CD4-positive, alpha-beta T cell (primary cell): ENCODE results near the gene FAM204A. TPM values are rescaled to one million over a fixed set of nuclear protein-coding genes. Genes with fewer than 3 reads are reported as not detected.

Experiments used
- ATAC-seq: fragments of 200-7000 bp; cut with Tn5 transposase; one replicate; pipeline ENCODE4 v1.10.0; 2022; ENCODE audit warnings: mild to moderate bottlenecking; ENCODE audit not compliant: poor library complexity
- CTCF ChIA-PET: fragments of 350-600 bp; sonication (Branson Sonifier 250); formaldehyde crosslinking; loops from one replicate; lab custom pipeline; 2021; ENCODE audit warnings: antibody characterized with exemption, inconsistent platforms; lab: Charles Lee
- POLR2A ChIA-PET: fragments of 350-600 bp; sonication (Branson Sonifier 250); formaldehyde crosslinking; loops from one replicate; lab custom pipeline; 2021; ENCODE audit warnings: antibody characterized with exemption, inconsistent platforms; lab: Charles Lee
- DNase-seq, 14 experiments: peaks; one replicate each; pipeline ENCODE4 v3.0.0-alpha.2; 2013 to 2020; ENCODE audit warnings: mixed read lengths in 2 of 14
- H3K27ac ChIP-seq, 2 donors: one replicate each; pipeline versions ENCODE4 v1.5.1 to v1.7.0; 2013; ENCODE audit warnings: low read length in 2 of 2, low read depth in 1 of 2, mild to moderate bottlenecking in 1 of 2
- H3K27me3 ChIP-seq, 2 experiments: 1 replicate in 1 of 2; 2 replicates in 1 of 2; pipeline versions ENCODE4 v1.6.1 to v1.7.0; 2013; ENCODE audit warnings: low read length in 2 of 2, control low read depth in 1 of 2, mild to moderate bottlenecking in 1 of 2, moderate library complexity in 1 of 2; ENCODE audit not compliant: insufficient read depth in 2 of 2, control insufficient read depth in 1 of 2
- H3K36me3 ChIP-seq: one replicate; pipeline ENCODE4 v1.6.1; 2013; ENCODE audit warnings: low read length, control low read depth; ENCODE audit not compliant: insufficient read depth
- H3K4me1 ChIP-seq: one replicate; pipeline ENCODE4 v1.6.1; 2013; ENCODE audit warnings: low read length, control low read depth; ENCODE audit not compliant: insufficient read depth
- H3K4me3 ChIP-seq: one replicate; pipeline ENCODE4 v1.5.1; 2013; ENCODE audit warnings: mild to moderate bottlenecking, low read length, moderate library complexity
- H3K9me3 ChIP-seq, 2 experiments: 1 replicate in 1 of 2; 2 replicates in 1 of 2; pipeline versions ENCODE4 v1.6.1 to v1.7.0; 2013; ENCODE audit warnings: low read length in 2 of 2, mild to moderate bottlenecking in 2 of 2, control low read depth in 1 of 2, moderate library complexity in 1 of 2; ENCODE audit not compliant: control insufficient read depth in 1 of 2, insufficient read depth in 1 of 2
- H3K27ac Mint-ChIP-seq: one replicate; pipeline ENCODE4 v1.8.0; 2020; ENCODE audit warnings: mixed read lengths
- H3K27me3 Mint-ChIP-seq: one replicate; pipeline ENCODE4 v1.8.0; 2021; ENCODE audit warnings: mixed read lengths
- H3K36me3 Mint-ChIP-seq: one replicate; pipeline ENCODE4 v1.8.0; 2021; ENCODE audit warnings: low read depth, mixed read lengths
- H3K4me1 Mint-ChIP-seq: one replicate; pipeline ENCODE4 v1.8.0; 2021; ENCODE audit warnings: low read depth, mixed read lengths
- H3K4me3 Mint-ChIP-seq: one replicate; pipeline ENCODE4 v1.8.0; 2020; ENCODE audit warnings: mild to moderate bottlenecking, mixed read lengths
- H3K9me3 Mint-ChIP-seq: one replicate; pipeline ENCODE4 v1.8.0; 2020; ENCODE audit warnings: mixed read lengths
- intact Hi-C, 2 experiments: fragments of 100-400 bp; cut with DNase I in 1 of 2; cut with micrococcal nuclease in 1 of 2; formaldehyde crosslinking; loops; one replicate each; pipeline versions ENCODE4 v1.15.1 to v1.9.0; 2023 to 2025; cut with DNase I, micrococcal nuclease
- total RNA-seq, 174 experiments: library from RNA in 2 of 174; stranded (reverse) in 2 of 174; gene quantifications; one replicate each; pipeline ENCODE4 v1.2.3 and lab custom pipeline; 2021 to 2026
- TF ChIP-seq, protein P1 (sequence below): fragments of 200-600 bp; IDR thresholded peaks from one replicate; pipeline ENCODE4 v1.8.0; 2022; ENCODE audit warnings: antibody characterized with exemption, mild to moderate bottlenecking

FAM204A gene
- total RNA-seq, 2 experiments from 2014 or later = 47.3 to 54.7 TPM

GRCh38 chr10:118309911-118310310, 32.2 kb downstream of the FAM204A start:
- no peak for ATAC-seq
- no peaks in the 10 kb centered on the region for H3K9me3 ChIP-seq
- ChIA-PET CTCF (no interaction called here), POLR2A (no interaction called here)
- no peaks in the 10 kb centered on the region for H3K27me3 Mint-ChIP-seq
- TF ChIP-seq, protein P1, sequence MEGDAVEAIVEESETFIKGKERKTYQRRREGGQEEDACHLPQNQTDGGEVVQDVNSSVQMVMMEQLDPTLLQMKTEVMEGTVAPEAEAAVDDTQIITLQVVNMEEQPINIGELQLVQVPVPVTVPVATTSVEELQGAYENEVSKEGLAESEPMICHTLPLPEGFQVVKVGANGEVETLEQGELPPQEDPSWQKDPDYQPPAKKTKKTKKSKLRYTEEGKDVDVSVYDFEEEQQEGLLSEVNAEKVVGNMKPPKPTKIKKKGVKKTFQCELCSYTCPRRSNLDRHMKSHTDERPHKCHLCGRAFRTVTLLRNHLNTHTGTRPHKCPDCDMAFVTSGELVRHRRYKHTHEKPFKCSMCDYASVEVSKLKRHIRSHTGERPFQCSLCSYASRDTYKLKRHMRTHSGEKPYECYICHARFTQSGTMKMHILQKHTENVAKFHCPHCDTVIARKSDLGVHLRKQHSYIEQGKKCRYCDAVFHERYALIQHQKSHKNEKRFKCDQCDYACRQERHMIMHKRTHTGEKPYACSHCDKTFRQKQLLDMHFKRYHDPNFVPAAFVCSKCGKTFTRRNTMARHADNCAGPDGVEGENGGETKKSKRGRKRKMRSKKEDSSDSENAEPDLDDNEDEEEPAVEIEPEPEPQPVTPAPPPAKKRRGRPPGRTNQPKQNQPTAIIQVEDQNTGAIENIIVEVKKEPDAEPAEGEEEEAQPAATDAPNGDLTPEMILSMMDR = no peak
- no peaks in the 10 kb centered on the region for H3K27me3 ChIP-seq
- H3K36me3 ChIP-seq = peaks cover 38% of the 10 kb centered on the region
- H3K4me1 ChIP-seq = no peaks in the 10 kb centered on the region
- H3K9me3 Mint-ChIP-seq = no peaks in the 10 kb centered on the region
- intact Hi-C loops = no loop called here
- no peak for DNase-seq
- peaks cover 79% of the 10 kb centered on the region for H3K36me3 Mint-ChIP-seq
- no peak overlapping the region for H3K4me3 Mint-ChIP-seq
- H3K4me1 Mint-ChIP-seq = no peaks in the 10 kb centered on the region
- H3K27ac ChIP-seq = no peak overlapping the region
- no peak overlapping the region for H3K27ac Mint-ChIP-seq
- no peak overlapping the region for H3K4me3 ChIP-seq

DNA sequence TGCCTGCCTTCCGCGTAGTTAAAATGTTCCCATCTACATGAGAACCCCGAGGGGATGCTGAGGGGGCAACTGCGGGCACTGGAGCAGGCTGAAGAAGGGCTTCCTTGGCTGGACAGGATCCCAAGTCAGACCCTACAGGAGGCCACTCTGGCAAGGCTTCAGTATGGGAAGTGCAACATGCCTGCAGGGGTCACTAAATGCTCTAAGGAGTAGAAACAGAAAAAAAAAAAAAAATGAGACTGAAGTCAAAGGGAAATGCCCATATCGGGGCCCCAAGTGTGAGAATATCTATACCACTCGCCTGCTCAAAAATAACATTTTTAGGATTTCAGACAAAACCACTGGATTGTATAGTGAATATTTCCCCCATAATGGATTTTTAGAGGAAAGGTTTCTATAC, 33.5 kb downstream of the FAM204A start:
- TF ChIP-seq, protein P1 = no peak
- H3K27ac Mint-ChIP-seq = no peak overlapping the region
- no peak overlapping the region for H3K4me3 Mint-ChIP-seq
- Histone ChIP-seq H3K9me3 (no peaks in the 10 kb centered on the region), H3K36me3 (peaks cover 33% of the 10 kb centered on the region), H3K27me3 (no peaks in the 10 kb centered on the region), H3K4me3 (no peak overlapping the region), H3K27ac (no peak overlapping the region), H3K4me1 (no peaks in the 10 kb centered on the region)
- intact Hi-C loops = no loop called here
- peaks cover 72% of the 10 kb centered on the region for H3K36me3 Mint-ChIP-seq
- DNase-seq = no peak
- H3K27me3 Mint-ChIP-seq = no peaks in the 10 kb centered on the region
- no peaks in the 10 kb centered on the region for H3K4me1 Mint-ChIP-seq
- no peaks in the 10 kb centered on the region for H3K9me3 Mint-ChIP-seq
- ChIA-PET POLR2A (no interaction called here), CTCF (no interaction called here)
- ATAC-seq = no peak

DNA sequence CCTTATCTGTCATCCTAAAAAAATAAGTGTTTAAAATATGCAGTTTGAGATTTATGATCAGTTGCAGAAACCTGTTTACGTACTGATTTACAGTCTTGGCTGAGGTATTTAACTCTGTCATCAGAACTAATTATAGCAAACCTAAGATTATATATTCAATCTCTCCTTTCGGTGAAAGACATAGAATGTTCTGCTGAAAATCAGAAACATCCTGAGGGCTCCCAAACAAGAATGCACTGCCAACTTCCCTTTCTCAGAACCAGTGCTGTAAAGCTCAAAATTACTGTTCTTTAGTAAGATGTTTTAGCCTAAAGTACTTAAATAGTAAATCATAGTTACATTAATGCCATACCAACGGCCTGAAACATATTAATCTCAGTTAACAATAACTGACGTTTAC, 34.3 kb downstream of the FAM204A start:
- no peaks in the 10 kb centered on the region for H3K27me3 ChIP-seq
- no peaks in the 10 kb centered on the region for H3K4me1 ChIP-seq
- Mint-ChIP-seq H3K4me3 (no peak overlapping the region), H3K9me3 (no peaks in the 10 kb centered on the region), H3K36me3 (peaks cover 64% of the 10 kb centered on the region), H3K27ac (no peak overlapping the region), H3K4me1 (no peaks in the 10 kb centered on the region), H3K27me3 (no peaks in the 10 kb centered on the region)
- no peak overlapping the region for H3K27ac ChIP-seq
- TF ChIP-seq, protein P1 = no peak
- DNase-seq (no peak), ATAC-seq (no peak)
- POLR2A ChIA-PET = no interaction called here
- H3K36me3 ChIP-seq = peaks cover 33% of the 10 kb centered on the region
- H3K4me3 ChIP-seq = no peak overlapping the region
- CTCF ChIA-PET = no interaction called here
- H3K9me3 ChIP-seq = no peaks in the 10 kb centered on the region
- intact Hi-C loops = no loop called here
